PC-9 (cell line): ENCODE measurements around the gene GPC5.

Experiments
- EZH2 ChIP-seq: fragments of 200-600 bp; sonication (generic); IDR thresholded peaks from 2 replicates; pipeline ENCODE4 v1.8.0; 2017; ENCODE audit warnings: antibody characterized with exemption, low read depth
- TF ChIP-seq, protein P1 (sequence below): fragments of 200-600 bp; sonication (generic); conservative IDR thresholded peaks from 2 replicates; pipeline ENCODE4 v1.6.1; 2017; ENCODE audit warnings: mixed run types, antibody characterized with exemption, mild to moderate bottlenecking, moderate library complexity

DNA sequence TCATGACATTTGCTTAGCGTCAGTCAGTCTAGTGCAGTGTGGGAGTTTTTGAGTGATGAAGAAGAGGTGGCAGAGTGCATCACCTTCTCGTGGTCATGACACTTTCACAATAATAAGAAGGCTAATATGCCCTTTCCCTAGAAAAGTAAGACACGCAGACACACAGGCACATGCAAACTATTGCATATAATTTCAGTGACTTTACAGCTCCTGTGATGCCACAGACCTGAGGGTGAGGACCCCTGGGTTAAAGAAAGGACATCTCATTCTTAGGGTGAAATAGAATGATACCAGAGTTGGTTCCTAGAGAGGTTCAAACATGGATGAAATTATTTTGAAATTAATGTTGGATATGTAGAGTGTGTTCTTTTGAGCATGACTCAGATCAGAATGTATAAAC, 300.3 kb downstream of the GPC5 start:
- TF ChIP-seq, protein P1, sequence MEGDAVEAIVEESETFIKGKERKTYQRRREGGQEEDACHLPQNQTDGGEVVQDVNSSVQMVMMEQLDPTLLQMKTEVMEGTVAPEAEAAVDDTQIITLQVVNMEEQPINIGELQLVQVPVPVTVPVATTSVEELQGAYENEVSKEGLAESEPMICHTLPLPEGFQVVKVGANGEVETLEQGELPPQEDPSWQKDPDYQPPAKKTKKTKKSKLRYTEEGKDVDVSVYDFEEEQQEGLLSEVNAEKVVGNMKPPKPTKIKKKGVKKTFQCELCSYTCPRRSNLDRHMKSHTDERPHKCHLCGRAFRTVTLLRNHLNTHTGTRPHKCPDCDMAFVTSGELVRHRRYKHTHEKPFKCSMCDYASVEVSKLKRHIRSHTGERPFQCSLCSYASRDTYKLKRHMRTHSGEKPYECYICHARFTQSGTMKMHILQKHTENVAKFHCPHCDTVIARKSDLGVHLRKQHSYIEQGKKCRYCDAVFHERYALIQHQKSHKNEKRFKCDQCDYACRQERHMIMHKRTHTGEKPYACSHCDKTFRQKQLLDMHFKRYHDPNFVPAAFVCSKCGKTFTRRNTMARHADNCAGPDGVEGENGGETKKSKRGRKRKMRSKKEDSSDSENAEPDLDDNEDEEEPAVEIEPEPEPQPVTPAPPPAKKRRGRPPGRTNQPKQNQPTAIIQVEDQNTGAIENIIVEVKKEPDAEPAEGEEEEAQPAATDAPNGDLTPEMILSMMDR: no peak
- no peak for TF ChIP-seq EZH2
